RWPE1 (cell line): Measurements from ENCODE around the gene NUPR1.

ENCODE experiments used
- CTCF ChIA-PET: fragments of 350-600 bp; sonication (Branson Sonifier 250); formaldehyde crosslinking; extraction: SDS; loops from one replicate; lab custom pipeline; 2021; lab: Yijun Ruan, JAX
- POLR2A ChIA-PET: fragments of 400-600 bp; formaldehyde crosslinking; extraction: SDS; loops from one replicate; lab custom pipeline; 2020; ENCODE audit warnings: antibody characterized with exemption; ENCODE audit not compliant: low non-redundant PET; lab: Yijun Ruan, JAX
- DNase-seq: peaks from one replicate; pipeline ENCODE4 v3.0.0; 2012; ENCODE audit warnings: low spot score
- H3K27ac ChIP-seq: fragments of 450-650 bp; 2 replicates; pipeline ENCODE4 v1.5.1; 2017
- TF ChIP-seq, protein P1 (sequence below): fragments of 450-650 bp; conservative IDR thresholded peaks from 2 replicates; pipeline ENCODE4 v1.5.1; 2017; ENCODE audit warnings: low read depth, mild to moderate bottlenecking

The NUPR1 gene

DNA sequence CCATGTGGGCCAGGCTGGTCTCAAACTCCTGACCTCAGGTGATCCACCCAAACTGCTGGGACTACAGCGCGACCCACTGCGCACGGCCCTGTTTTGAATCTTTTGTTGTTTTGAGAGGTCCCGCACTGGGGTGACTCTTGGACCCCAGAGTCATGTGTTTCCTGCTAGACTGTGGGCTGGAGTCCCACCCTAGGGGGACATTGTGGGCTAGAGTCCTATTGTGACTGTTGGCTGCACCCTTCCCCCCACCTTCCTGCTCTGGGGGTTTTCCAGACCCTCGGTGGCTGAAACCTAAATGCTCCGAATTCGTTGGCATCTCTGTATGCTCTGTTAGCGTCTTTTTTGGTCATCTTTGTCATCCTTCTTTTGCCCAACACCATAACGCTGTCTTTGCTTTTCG, 16.0 kb downstream of the NUPR1 start:
- H3K27ac ChIP-seq: no peak overlapping the region
- ChIA-PET POLR2A (no interaction called here), CTCF (no interaction called here)
- TF ChIP-seq, protein P1, sequence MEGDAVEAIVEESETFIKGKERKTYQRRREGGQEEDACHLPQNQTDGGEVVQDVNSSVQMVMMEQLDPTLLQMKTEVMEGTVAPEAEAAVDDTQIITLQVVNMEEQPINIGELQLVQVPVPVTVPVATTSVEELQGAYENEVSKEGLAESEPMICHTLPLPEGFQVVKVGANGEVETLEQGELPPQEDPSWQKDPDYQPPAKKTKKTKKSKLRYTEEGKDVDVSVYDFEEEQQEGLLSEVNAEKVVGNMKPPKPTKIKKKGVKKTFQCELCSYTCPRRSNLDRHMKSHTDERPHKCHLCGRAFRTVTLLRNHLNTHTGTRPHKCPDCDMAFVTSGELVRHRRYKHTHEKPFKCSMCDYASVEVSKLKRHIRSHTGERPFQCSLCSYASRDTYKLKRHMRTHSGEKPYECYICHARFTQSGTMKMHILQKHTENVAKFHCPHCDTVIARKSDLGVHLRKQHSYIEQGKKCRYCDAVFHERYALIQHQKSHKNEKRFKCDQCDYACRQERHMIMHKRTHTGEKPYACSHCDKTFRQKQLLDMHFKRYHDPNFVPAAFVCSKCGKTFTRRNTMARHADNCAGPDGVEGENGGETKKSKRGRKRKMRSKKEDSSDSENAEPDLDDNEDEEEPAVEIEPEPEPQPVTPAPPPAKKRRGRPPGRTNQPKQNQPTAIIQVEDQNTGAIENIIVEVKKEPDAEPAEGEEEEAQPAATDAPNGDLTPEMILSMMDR: no peak
- no peak for DNase-seq

DNA sequence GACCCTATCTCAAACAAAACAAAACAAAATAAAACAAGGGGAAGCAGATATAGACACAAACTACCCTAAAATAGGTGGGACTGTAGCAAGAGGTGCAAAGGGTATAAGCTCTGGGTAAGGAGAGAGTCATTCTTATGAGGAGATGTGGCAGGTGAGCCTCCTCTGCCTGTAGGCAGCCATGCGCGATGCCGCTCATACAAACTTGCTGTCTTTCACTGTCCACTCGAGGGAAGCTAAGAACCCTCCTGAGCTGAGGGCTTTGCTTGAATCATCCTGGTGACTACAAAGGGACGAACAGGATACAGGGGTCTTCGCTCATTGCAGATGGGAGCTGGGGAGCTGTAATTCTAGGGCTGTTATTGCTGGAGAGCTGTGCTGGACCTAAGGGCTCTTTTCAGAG, 17.3 kb downstream of the NUPR1 start:
- POLR2A ChIA-PET: no interaction called here
- DNase-seq: no peak
- TF ChIP-seq, protein P1: no peak
- no peak overlapping the region for H3K27ac ChIP-seq
- CTCF ChIA-PET: interaction anchor here (0.5 kb wide), 1 partner anchor 65 kb away, joined by 4 read pairs; no protein-coding TSS in a partner anchor

DNA sequence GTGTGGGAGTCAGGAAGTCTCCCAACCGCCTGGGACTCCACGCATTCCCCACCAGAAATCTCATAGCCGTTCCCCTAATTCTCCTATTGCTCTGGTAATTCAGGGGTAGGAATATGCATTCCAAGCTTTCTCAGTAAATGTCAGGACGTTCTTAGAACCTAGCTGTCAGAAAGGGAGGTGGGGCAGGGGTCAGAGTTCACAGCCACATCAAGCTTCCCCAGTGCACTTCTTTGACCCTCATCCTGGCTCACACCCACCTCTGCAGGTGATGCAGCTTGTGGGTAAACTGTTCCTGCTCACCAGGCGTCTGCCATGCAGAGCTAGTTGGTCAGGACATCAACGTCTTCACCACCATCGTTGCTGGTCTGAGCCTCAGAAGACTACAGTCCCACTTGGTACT, 18.1 kb downstream of the NUPR1 start:
- POLR2A ChIA-PET: no interaction called here
- no peak overlapping the region for H3K27ac ChIP-seq

DNA sequence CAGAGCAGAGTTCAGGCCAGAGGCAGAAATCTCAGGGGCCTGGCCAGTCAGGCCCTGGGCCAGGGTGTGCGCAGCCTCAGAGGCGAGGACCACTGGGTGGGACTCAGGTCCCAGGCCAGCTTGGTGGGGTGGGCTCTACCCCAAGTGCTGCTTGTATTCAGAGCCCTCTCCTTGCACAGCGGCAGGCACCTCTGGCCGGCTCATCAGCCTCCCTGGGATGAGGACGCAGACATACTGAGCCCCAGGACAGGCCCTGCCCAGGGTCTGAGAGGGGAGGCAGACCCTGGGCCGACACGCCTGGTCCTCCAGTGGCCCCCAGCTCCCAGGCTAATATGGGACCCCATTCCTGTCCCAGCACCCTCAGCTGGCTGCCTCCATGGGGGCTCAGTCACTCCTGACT, 24.5 kb downstream of the NUPR1 start:
- no peak overlapping the region for H3K27ac ChIP-seq
- ChIA-PET CTCF (no interaction called here), POLR2A (no interaction called here)
- no peak for DNase-seq
- TF ChIP-seq, protein P1: no peak

More for the DNA sequence above, 18.1 kb downstream of the NUPR1 start:
- TF ChIP-seq, protein P1: no peak
- CTCF ChIA-PET: no interaction called here
- DNase-seq: no peak

DNA sequence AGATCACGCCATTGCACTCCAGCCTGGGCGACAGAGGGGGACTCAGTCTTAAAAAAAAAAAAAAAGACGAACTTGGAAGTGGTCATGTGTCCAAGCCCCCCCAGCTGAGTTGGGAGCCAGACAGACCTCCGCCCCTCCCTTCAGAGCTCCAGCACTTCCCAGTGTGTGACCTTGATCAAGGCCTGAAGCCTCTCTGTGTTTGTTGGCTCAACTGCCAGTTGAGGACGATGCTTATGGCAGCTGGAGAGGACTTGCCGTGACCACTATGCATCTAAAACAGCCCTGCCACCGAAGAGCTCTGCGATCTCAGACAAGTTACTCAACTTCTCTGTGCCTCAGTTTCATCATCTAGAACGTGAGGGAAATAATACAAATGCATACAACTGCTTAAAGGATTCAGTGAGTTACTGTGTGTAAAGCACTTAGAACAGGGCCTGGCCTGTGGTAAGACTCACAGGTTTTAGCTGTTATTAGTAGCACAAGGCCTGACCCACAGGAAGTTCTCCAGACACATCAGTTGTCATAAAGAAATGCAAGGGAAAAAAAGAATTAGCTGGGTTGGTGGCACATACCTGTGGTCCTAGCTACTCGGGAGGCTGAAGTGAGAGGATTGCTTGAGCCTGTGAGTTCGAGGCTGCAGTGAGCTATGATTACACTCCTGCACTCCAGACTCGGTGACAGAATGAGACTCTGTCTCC, 25.1 kb downstream of the NUPR1 start:
- ChIA-PET POLR2A (no interaction called here), CTCF (interaction anchor here (0.5 kb wide), 1 partner anchor 80 kb away, joined by 3 read pairs; no protein-coding TSS in a partner anchor)
- DNase-seq: no peak
- TF ChIP-seq, protein P1: no peak
- H3K27ac ChIP-seq: no peak overlapping the region

DNA sequence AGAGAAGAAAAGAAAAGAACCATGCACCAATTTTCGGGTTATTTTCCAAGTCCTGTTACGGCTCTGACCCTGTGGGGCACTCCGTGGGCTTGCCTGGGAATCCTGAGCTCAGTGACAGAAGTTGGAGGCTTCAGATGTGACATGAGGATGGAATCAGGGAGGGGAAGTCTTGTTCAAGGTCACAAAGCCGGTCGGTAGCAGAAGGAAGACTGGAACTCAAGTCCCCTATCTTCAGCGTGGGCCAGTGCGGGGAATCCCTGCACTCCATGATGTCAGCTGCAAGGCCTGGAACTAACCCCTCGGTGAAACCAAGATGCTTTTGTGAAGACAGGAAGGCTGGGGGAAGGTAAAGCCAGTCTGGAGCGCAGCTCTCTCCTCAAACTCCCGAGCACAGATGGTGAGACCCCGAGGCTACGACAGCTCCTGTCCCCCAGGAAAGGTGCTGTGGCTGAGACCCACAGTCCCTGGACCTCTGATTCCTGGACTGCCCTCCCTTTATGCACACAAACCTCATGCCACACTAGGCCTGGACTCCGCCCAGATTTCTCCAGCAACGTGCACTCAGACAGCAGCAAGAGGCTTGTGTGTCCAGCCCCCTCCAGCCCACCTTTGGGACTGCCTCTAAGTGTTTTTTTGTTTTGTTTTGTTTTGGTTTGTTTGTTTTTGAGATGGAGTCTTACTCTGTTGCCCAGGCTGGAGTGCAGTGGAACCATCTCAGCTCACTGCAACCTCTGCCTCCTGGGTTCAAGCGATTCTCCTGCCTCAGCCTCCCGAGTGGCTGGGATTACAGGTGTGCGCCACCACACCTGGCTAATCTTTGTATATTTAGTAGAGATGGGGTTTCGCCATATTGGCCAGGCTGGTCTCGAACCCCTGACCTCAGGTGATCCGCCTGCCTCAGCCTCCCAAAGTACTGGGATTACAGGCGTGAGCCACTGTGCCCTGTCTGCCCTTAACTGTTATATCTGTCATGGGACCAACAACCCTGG, 26.7 kb downstream of the NUPR1 start:
- POLR2A ChIA-PET: no interaction called here
- no peak for DNase-seq
- no peak overlapping the region for H3K27ac ChIP-seq
- TF ChIP-seq, protein P1: no peak
- CTCF ChIA-PET: interaction anchor here (0.7 kb wide), 1 partner anchor 8 kb away, joined by 5 read pairs; no protein-coding TSS in a partner anchor
